ENCODE data around the gene CHN2. TPM values are rescaled to one million over a fixed set of nuclear protein-coding genes. Genes with fewer than 3 reads are reported as not detected.

Gene CHN2
- total RNA-seq, 1 experiment from 2014 or later, result 61.2 TPM

- BruUV-seq (replicated peaks), result no TSS peak
- intact Hi-C loops (cut with micrococcal nuclease; ENCODE audit: unreplicated experiment), result no loop called here
- no peak overlapping the region for H3K27ac ChIP-seq (ENCODE audit: low read depth, low read length, poor library complexity, severe bottlenecking)
- POLR2A ChIA-PET (ENCODE audit: low non-redundant PET), result no interaction called here
- no peak for DNase-seq (ENCODE audit: low spot score)
- CTCF ChIA-PET, result no interaction called here
- H3K9me3 ChIP-seq (ENCODE audit: low read depth, low read length, poor library complexity, severe bottlenecking), result no peaks in the 10 kb centered on the region
- no peak overlapping the region for H3K4me3 ChIP-seq (ENCODE audit: low read depth, low read length, poor library complexity, severe bottlenecking)
- TF ChIP-seq EZH2 (IDR thresholded peaks at IDR 0.05; ENCODE audit: borderline replicate concordance, low read depth, low read length, poor library complexity, severe bottlenecking), result no peak
- TF ChIP-seq CTCF (conservative IDR thresholded peaks at IDR 0.05; ENCODE audit: low read depth, low read length), result no peak
- H3K27me3 ChIP-seq (replicated peaks; ENCODE audit: insufficient read depth, low read depth, low read length, poor library complexity), result no peaks in the 10 kb centered on the region
- peaks cover 19% of the 10 kb centered on the region for H3K4me1 ChIP-seq (ENCODE audit: insufficient read depth, low read length, poor library complexity, severe bottlenecking)
- H3K36me3 ChIP-seq (ENCODE audit: insufficient read depth, low read length, poor library complexity, severe bottlenecking), result no peaks in the 10 kb centered on the region
These were observed 22.5 kb downstream of the CHN2 start for GRCh38 chr7:29217113-29217512.

GRCh38 chr7:29224726-29225125, 30.2 kb downstream of the CHN2 start:
- TF ChIP-seq EZH2 (IDR thresholded peaks at IDR 0.05; ENCODE audit: borderline replicate concordance, low read depth, low read length, poor library complexity, severe bottlenecking) (no peak), CTCF (conservative IDR thresholded peaks at IDR 0.05; ENCODE audit: low read depth, low read length) (no peak)
- POLR2A ChIA-PET (ENCODE audit: low non-redundant PET), result no interaction called here
- intact Hi-C loops (cut with micrococcal nuclease; ENCODE audit: unreplicated experiment), result no loop called here
- Histone ChIP-seq H3K4me1 (ENCODE audit: insufficient read depth, low read length, poor library complexity, severe bottlenecking) (peaks cover 18% of the 10 kb centered on the region), H3K36me3 (ENCODE audit: insufficient read depth, low read length, poor library complexity, severe bottlenecking) (no peaks in the 10 kb centered on the region), H3K27ac (ENCODE audit: low read depth, low read length, poor library complexity, severe bottlenecking) (no peak overlapping the region), H3K27me3 (replicated peaks; ENCODE audit: insufficient read depth, low read depth, low read length, poor library complexity) (no peaks in the 10 kb centered on the region), H3K4me3 (ENCODE audit: low read depth, low read length, poor library complexity, severe bottlenecking) (no peak overlapping the region), H3K9me3 (ENCODE audit: low read depth, low read length, poor library complexity, severe bottlenecking) (no peaks in the 10 kb centered on the region)
- no peak for DNase-seq (ENCODE audit: low spot score)
- CTCF ChIA-PET, result no interaction called here
- BruUV-seq (replicated peaks), result no TSS peak

- ChIA-PET POLR2A (ENCODE audit: low non-redundant PET) (no interaction called here), CTCF (no interaction called here)
- BruUV-seq (replicated peaks), result no TSS peak
- no peaks in the 10 kb centered on the region for H3K27me3 ChIP-seq (replicated peaks; ENCODE audit: insufficient read depth, low read depth, low read length, poor library complexity)
- H3K4me3 ChIP-seq (ENCODE audit: low read depth, low read length, poor library complexity, severe bottlenecking), result no peak overlapping the region
- intact Hi-C loops (cut with micrococcal nuclease; ENCODE audit: unreplicated experiment), result no loop called here
- peaks cover 31% of the 10 kb centered on the region for H3K4me1 ChIP-seq (ENCODE audit: insufficient read depth, low read length, poor library complexity, severe bottlenecking)
- no peaks in the 10 kb centered on the region for H3K36me3 ChIP-seq (ENCODE audit: insufficient read depth, low read length, poor library complexity, severe bottlenecking)
- no peak overlapping the region for H3K27ac ChIP-seq (ENCODE audit: low read depth, low read length, poor library complexity, severe bottlenecking)
- DNase-seq (ENCODE audit: low spot score), result no peak
- no peaks in the 10 kb centered on the region for H3K9me3 ChIP-seq (ENCODE audit: low read depth, low read length, poor library complexity, severe bottlenecking)
- TF ChIP-seq CTCF (conservative IDR thresholded peaks at IDR 0.05; ENCODE audit: low read depth, low read length) (no peak), EZH2 (IDR thresholded peaks at IDR 0.05; ENCODE audit: borderline replicate concordance, low read depth, low read length, poor library complexity, severe bottlenecking) (no peak)
These were observed 33.9 kb downstream of the CHN2 start for GRCh38 chr7:29228289-29229011.

Data from A673 (cell line).